GM21381 (cell line): ENCODE results near the gene C10orf53.

Source experiments
- ATAC-seq: cut with Tn5 transposase; IDR thresholded peaks from one replicate; pipeline ENCODE4 v1.9.1; 2021; ENCODE audit warnings: mild to moderate bottlenecking, moderate library complexity; ENCODE audit not compliant: unreplicated experiment

The C10orf53 gene, protein sequence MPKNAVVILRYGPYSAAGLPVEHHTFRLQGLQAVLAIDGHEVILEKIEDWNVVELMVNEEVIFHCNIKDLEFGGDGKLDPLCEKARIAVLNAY

DNA sequence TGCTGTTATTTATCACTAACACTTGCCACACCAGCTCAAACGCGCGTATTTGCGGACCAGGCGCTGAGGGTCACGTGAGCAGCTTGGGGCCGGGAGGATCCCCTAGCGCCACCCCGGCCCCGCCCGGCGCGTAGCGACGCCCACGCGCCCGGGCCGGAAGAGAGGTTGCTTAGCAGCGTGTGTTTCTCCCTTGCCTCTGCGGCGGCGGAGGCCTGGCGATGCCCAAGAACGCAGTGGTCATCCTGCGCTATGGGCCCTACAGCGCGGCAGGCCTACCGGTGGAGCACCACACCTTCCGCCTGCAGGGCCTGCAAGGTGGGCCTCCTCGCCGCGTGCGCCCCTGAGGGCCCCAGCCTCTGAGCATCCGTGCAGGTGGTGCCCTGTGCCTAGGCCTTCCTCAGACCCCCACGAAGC lies at the start of gene C10orf53:
Gene C10orf53, plus strand, starts transcription at position 172 of the 414 bp plus-strand sequence. Its CDS starts 47 bp downstream, at position 219.
- ATAC-seq: no peak

DNA sequence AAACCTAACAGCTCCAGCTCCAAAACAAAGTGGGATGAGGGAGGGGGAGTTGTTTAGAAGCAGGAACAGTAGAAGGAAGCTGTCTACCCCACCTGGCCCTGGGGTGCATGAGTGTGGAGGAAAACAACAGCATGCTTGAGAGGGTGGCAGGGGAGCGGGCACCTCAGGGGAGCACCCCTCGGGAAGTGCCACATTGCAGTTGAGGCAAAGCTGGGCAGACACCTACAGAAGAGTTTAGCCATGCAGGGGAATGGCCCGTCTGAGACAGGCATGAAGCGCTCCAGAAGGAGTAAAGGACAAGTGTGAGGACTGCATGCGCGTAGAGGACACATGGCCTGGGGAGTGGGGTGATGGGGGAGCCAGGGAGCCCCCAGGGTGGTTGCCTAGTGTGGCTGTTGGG lies 47.5 kb upstream of the C10orf53 start:
- no peak for ATAC-seq

DNA sequence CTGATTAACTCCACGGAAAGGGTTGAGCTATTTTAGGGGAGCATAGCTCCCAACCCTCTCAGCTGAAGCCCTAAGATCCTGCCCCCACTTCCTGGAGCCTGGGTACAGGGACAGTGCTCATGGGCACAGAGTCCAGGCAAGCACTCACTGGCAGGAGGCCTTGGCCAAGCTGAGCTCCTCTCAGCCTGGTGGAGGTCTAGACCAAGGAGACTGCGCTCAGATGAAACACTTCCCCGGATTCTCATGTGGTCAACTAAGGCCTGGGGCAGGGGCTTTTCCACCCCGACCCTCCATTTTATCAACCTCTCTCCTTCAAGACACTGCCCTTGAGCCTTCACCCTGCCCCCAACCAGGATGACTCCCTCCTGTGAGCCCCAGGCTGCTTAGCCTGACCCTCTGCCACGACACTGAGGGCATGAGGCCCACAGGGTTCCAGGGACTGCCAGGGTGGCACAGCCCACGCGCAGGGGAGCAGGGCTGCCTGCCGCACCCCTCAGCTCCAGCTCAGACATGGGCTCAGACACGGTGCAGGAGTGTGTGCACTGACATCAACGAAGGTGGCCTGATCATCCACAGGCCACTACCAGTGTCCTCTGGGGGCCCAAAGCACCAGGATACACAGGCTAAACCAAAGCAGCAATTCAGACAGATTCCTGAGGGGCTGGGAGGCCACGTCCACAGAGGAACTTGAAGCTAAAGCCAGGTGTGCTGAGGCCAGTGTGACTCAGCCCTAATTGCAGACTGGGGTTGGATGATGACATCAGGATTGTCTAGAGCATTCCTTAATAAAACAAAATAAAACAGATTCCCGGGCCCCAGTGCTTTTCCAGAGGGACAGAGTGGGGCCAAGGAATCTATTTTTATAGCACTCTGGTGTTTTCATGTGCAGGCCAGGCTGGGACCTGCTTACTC lies 46.8 kb upstream of the C10orf53 start:
- no peak for ATAC-seq

DNA sequence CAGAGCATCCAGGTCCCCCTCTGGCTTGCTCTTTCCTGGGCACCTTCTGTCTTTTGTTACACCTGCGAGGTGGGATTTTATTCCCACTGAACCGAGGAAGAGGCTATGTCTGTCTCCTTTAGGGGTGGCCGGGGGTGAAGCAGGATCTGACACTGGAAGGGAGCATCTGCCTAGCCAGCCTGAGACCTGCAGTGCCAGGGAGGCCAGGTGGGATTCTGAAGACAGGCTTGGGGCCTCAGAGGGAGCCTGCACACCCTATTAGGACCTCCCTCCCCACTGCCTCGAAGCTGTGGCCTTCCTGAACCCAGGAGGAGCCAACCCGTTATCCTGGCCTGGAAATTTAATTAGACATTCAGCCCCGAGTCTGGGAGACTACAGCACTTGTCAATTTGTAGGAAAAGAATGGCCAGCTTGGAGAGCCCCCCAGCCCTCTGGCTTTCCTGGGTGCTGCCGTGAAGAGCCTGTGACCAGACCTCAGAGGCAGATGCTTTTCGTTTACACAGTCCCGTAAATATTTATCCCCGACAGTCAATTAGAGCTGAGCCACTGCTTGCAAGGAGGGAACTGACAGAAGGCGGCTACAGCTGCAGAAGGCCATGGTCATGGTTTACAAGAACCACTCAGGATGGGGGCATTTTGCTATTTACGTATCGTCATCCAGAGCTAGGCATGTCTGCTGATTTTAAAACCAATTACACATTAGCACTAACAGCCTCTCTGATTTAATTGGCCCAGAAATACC lies 46.0 kb upstream of the C10orf53 start:
- no peak for ATAC-seq

DNA sequence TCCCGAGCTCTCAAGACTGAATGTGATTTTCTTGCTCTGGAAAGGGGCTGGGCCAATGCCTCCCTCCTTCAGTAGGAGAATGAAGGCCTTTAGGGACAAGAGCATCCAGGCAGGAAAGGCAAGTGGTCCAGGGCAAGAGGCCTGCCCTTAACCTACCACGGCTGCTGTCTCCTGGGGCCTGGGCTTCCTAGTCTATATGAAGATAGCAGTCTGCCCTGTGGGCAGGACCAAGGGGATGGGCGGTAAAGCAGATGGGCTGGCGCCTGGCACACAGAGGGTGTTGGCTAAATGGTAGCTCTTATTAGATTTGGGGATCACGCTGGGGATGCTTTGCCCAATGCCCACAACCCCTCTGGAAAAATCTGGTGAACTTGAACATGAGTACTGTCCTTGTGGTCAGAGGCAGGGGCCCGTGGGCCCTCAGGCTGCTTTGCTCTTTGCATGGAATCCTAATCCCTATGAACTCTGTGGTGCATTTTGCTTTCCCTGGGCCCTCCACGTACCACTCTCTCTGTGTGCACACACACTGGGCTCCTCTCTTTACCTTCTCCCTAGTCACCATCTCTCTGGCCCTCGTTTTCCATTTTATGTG lies 45.3 kb upstream of the C10orf53 start:
- no peak for ATAC-seq

DNA sequence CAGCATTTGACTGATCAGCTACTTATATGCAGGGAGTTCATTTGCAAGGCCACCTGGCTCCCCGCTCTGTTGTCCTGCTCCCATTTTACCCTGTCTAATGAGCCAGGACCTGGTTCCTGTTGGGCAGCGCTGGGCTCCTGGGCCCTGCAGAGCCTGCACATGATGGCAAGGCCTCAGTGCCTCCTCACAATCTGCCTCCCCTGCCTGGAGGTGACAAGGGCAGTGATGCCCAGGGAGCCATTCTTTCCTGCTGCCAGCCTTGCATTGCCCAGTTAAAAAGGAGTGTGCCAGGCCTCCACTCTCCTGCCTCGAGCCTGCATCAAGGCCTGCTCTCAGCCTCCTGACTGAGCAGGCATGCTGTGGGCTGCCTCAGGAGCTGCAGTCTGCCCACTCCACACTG lies 37.1 kb upstream of the C10orf53 start:
- no peak for ATAC-seq

DNA sequence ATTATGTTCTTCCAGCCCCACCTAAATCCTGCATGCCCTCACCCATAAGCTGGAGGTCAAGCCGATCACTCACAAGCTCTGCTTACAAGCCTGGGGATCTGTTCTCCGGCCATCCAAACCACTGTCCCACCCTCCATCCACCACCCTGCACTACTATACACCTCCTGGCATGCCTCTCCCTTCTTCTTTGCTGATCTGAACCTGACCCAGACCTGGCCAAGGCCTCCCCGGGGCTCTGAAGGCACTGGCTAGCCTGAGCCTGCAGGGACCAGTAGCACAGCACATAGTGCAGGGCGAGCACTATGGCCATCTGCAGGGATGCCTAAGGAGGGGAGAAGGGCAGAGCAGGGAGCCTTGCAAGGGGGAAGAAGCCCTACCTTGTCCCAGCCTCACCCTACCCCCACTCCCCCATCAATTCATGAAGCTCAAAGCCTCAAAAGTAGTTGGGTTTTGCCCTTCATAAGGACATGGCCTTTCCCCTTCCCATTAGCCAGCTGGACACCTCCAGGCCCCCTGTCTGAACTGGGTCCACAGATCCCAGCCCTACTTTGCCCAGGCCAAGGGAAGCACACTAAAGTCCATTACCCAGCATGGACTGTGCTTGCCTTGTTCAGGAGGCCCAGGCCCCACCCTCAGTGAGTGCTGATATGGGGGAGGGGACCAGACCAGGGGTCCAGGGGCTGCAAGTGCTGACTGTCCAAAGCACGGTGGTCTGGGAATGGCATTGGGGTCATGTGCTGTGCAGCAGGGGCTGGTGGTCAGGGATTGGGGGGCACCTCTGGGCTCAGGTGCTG lies 36.0 kb upstream of the C10orf53 start:
- no peak for ATAC-seq

DNA sequence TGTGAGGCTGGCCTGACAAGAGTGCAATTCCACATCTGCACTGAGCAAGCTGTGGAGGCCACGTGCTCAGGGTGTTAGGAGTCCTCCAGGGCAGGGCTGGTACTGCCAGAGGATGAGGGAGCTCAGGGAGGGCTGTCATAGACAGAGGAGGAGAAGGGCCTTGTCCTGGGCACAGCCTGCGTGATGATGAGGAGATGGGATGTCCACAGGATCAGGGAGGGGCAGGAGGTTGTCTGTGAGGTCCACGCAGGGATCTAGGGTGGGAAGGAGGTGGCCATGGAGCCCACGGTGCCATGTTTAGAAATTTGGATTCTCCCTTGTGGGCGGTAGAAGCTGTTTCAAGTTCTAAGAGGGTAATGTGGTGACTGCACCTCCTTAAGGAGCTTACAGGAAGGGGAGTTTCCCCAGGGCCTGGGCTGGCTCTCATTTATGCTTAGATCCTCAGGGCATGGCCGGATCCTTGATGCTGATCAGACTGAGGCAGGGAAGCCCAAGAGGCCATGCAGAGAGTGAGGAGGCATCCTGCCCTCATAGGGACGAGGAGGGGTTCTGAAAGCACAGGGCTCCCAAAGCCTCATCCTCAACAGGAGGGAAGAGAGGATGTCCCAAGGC lies 35.3 kb upstream of the C10orf53 start:
- no peak for ATAC-seq

DNA sequence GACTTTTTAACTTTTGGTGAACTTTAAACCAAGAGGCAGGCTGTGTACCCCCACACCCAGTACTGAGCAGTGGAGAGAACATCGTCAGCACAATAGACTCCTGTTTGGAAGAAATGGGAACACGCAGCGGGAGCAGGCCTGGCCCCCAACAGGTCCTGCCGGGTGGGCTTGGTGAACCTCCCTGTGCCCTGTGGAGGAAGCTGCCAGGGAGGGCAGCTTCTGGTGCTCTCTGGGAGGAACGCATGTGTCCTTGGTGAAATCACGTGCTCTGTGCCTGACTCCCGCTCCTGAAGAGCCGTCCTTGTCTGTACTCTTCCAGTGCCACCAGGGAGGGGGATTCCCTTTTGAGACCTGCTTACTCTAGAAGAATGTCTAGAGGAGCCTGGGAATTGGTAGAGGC lies 34.0 kb upstream of the C10orf53 start:
- no peak for ATAC-seq

DNA sequence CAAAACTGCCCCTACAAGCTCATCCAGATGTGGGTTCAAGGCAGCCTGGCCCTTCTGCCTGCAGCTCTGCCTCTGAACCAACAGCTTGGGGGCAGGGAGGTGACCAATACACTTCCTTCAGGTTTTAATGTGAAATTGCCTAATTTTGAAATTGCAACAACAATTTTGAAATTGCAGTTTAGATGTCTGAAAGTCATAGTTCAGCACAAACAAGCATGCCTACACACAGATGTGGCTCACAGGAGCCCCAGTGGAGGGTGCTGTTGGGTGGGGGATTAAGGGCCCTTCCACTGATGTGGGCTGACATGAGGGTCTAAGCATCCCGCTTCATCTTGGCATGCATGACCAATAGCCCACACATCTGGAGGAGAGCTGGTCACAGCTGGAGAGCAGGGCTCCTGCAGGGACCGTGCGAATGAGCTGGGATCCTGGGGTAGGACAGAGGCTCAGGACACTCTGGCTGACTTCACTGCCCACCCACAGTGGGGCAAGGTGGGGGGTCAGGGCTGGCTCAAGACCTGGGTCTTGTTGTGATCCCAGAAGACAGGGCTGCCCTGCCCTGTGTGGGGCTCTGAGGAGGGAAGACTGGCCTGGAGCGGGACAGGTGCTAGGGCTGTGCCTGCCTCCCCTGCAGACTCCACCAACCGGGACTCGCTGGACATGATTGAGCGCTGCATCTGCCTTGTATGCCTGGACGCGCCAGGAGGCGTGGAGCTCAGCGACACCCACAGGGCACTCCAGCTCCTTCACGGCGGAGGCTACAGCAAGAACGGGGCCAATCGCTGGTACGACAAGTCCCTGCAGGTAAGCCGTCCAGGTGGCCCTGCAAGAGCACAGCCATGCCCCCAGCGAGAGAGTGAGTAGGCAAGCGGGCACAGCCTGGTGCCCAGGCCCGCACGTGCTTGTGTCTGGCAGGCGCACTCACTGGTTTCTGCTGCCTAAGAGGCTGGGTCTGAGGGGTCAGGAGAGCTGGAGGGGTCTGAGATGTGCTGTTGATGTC lies 33.3 kb upstream of the C10orf53 start:
- ATAC-seq: no peak

DNA sequence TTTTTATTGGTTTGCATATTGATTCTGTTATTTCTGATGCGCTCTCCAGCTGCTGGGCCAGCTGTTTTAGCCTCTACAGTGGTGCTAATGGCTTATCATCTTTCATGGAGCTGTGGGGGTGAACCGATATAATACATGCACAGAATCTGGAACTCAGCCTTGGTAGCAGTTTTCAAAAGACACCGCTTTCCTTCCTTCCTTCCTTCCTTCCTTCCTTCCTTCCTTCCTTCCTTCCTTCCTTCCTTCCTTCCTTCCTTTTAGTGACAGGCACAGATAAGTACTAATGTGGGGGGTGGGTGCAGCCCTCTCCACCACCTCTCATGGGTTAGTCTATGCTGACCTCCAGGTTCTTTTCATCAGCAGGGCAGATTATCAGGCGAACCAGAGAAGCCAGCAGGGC lies 31.9 kb upstream of the C10orf53 start:
- ATAC-seq: no peak

DNA sequence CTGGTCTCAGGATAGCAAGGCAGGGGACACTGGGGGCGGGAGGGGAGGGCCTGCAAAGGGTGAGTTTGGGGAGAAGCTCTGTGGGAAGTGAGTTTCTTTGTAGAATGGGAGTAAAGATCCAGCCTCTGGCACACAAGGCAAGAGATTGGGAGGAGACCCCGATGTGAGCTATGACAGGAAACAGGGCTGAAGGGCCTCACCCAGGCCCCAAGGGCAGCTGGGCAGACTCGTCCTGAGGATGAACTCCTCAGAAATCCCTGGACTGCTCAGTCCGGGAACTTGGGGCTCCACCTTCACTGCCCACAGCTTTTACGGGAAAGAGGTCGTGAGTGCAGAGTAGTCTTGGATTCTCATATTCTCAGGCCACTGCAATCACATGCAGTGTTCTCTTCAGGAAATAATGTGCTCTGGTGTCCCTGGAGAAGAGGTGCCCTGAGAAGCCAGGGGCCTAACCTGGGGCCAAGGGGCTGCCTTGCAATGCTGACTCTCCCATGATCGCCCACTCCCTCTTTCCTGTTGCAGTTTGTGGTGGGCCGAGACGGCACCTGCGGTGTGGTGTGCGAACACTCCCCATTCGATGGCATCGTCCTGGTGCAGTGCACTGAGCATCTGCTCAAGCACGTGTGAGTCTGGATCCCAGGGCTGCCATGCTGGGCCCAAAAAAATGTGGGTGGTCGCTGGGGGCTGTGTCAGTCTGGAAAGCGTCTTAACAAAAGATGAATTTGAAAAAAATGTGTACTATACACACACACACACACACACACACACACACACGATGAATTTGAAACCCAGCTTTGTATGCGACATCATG lies 31.3 kb upstream of the C10orf53 start:
- no peak for ATAC-seq

DNA sequence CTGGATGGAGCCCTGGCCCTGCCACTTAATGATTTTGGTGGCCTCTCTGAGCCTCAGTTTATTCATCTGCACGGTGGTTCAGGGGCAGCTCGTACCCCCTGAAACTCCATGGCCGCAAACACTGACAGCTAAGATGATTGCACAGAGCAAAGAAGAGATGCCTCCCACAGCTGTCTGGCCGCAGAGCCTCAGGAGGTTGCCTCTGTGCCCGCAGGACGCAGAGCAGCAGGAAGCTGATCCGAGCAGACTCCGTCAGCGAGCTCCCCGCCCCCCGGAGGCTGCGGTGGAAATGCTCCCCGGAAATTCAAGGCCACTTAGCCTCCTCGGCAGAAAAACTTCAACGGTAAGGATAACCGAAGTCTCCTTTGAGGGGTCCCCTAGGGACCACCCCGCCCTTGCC lies 30.2 kb upstream of the C10orf53 start:
- ATAC-seq: peak; percentile 66

DNA sequence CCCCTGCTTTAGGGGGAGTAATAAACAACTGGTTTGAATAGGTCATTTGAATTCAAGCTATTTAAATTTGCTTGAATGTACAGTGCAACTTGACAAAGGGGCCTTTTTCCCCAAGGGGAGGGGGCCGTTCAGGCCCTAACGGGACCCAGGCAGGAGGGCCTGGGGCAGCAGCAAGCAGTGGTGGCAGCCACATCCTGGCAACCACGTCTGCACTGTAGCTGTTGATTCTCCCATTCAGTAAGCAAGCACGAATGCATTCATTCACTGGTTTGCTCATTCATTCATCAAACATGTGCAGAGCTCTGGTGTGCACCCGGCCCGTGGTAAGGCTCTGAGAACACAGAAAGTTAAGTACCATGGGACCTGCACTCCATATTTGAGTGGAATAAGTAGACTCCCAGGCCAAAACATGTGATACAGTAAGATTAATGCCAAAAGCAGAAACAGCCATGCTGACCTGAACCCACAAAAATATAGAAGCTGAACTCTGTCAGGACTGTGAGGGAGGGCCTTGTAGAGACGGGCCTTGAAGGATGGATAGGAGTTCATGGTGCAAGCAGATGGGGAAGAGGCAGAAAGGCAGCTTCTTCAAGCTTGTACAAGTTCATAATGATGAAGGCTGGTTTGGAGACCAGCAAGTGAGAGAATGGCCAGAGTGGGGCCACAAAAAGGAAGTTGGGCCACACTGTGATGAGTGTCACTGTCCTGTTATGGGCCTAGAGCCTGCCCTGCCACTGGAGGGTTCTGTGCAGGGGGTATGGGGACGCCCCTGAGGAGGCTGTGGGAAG lies 29.3 kb upstream of the C10orf53 start:
- no peak for ATAC-seq

DNA sequence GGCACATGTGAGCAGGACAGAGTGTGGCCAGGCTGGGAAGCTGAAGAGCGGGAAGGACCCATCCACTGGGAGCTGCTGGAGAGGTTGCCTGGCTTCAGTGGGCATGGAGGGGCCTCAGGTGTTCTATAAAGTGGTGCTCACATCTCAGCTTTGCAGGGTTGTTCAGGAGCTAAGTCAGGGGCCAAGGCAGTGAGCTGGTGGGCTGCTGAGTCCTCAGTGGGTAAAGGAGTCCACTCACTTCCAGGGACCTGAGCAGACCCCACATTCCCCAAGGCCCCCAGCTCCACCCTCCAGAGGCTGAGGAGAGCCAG lies 28.8 kb upstream of the C10orf53 start:
- ATAC-seq: no peak

DNA sequence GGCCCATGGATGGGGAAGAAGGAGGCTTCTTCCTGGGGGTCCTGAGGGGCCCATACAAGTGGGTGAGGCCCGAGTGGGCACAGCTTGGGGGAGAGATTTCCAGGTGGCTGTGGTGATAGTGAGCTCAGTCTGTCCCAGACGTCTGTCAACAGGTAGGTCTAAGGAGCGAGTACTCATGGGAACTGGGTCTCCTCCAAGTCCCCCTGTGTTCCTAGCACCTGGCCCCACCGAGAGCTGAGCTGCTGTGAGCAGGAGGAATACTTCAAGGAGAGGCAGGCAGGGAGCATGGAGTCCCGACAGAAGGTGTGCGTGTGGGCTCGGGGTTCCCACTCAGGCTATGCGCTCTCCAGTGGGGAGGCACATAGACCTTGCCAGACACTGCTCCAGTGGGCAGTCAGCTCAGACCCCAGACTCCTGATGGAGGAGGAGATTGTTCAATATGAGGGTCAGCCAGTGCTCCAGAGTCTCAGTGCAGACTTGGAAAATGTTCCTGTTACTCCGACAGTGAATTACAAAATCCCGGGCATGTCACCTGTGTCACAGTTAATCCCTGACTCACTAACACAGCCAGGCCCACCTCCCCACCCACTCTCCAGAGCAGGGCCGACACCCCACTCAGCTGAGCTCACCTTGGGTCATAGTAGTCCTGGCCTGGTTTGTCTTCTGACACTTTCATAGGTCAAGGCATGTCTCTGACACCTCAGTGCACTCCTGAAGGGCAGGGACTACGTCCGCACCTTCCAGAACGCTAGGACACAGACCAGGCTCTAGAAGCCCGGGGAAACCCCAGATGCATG lies 28.2 kb upstream of the C10orf53 start:
- ATAC-seq: no peak

DNA sequence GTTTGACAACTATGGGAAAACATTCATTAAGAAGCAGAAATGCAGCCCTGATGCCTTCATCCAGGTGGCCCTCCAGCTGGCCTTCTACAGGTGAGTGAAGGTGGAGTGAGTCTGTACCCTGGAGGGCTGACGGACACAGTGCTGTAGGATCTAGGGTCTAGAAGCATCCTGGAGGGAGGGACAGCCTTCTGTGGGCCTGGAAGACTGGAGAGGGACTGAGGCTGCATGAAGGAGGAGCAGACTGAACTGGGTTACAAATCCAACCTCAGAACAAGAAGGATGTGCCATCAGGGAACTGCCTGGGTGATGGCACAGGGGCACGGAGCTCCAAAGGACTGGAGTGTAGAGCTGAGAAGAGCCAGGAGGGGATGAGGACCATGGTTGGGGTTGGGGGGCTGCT lies 27.5 kb upstream of the C10orf53 start:
- no peak for ATAC-seq
